Glutamatergic neuron (in vitro differentiated cells): Measurements from ENCODE around the gene TRIM72. TPM values are rescaled to one million over a fixed set of nuclear protein-coding genes. Genes with fewer than 3 reads are reported as not detected.

Source experiments
- DNase-seq: peaks from one replicate; pipeline ENCODE4 v3.0.0; 2022
- H3K27ac Mint-ChIP-seq: one replicate; pipeline ENCODE4 v1.8.0; 2020; ENCODE audit warnings: mild to moderate bottlenecking, mixed read lengths, inconsistent platforms; ENCODE audit not compliant: unreplicated experiment
- H3K27me3 Mint-ChIP-seq: one replicate; pipeline ENCODE4 v1.8.0; 2020; ENCODE audit warnings: mild to moderate bottlenecking, moderate library complexity, mixed read lengths, inconsistent platforms; ENCODE audit not compliant: unreplicated experiment
- H3K36me3 Mint-ChIP-seq: one replicate; pipeline ENCODE4 v1.8.0; 2020; ENCODE audit warnings: mild to moderate bottlenecking, mixed read lengths, inconsistent platforms; ENCODE audit not compliant: unreplicated experiment
- H3K4me1 Mint-ChIP-seq: one replicate; pipeline ENCODE4 v1.8.0; 2020; ENCODE audit warnings: mild to moderate bottlenecking, low read depth, mixed read lengths, inconsistent platforms; ENCODE audit not compliant: unreplicated experiment
- H3K4me3 Mint-ChIP-seq: one replicate; pipeline ENCODE4 v1.8.0; 2020; ENCODE audit warnings: mild to moderate bottlenecking, mixed read lengths, inconsistent platforms; ENCODE audit not compliant: unreplicated experiment
- H3K9me3 Mint-ChIP-seq: one replicate; pipeline ENCODE4 v1.8.0; 2020; ENCODE audit warnings: mild to moderate bottlenecking, moderate library complexity, mixed read lengths, inconsistent platforms; ENCODE audit not compliant: unreplicated experiment
- total RNA-seq: library from RNA; stranded (reverse); fragmentation: NEBNext Ultra II Directional; extraction: Animal tissue kit (Norgen Biotek cat#: 25700); gene quantifications from one replicate; pipeline ENCODE4 v1.2.1, GENCODE V29; 2021; ENCODE audit not compliant: unreplicated experiment
- TF ChIP-seq, protein P1 (sequence below): fragments of 200-600 bp; sonication (generic); IDR thresholded peaks from one replicate; pipeline ENCODE4 v1.5.0; 2021; ENCODE audit not compliant: partially characterized antibody, unreplicated experiment

The TRIM72 gene
- total RNA-seq, 1 donor from 2014 or later: 0.10 TPM

- peaks cover 18% of the 10 kb centered on the region for H3K9me3 Mint-ChIP-seq
- peaks cover 17% of the 10 kb centered on the region for H3K4me1 Mint-ChIP-seq
- H3K27ac Mint-ChIP-seq: peak overlapping the region; percentile 89
- peaks cover 4% of the 10 kb centered on the region for H3K36me3 Mint-ChIP-seq
- DNase-seq: peak; percentile 48
- H3K4me3 Mint-ChIP-seq: peak overlapping the region; percentile 94
- peaks cover 22% of the 10 kb centered on the region for H3K27me3 Mint-ChIP-seq
- TF ChIP-seq, protein P1, sequence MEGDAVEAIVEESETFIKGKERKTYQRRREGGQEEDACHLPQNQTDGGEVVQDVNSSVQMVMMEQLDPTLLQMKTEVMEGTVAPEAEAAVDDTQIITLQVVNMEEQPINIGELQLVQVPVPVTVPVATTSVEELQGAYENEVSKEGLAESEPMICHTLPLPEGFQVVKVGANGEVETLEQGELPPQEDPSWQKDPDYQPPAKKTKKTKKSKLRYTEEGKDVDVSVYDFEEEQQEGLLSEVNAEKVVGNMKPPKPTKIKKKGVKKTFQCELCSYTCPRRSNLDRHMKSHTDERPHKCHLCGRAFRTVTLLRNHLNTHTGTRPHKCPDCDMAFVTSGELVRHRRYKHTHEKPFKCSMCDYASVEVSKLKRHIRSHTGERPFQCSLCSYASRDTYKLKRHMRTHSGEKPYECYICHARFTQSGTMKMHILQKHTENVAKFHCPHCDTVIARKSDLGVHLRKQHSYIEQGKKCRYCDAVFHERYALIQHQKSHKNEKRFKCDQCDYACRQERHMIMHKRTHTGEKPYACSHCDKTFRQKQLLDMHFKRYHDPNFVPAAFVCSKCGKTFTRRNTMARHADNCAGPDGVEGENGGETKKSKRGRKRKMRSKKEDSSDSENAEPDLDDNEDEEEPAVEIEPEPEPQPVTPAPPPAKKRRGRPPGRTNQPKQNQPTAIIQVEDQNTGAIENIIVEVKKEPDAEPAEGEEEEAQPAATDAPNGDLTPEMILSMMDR: no peak
Observed at GRCh38 chr16:31179219-31179746, 34.6 kb upstream of the TRIM72 start.

DNA sequence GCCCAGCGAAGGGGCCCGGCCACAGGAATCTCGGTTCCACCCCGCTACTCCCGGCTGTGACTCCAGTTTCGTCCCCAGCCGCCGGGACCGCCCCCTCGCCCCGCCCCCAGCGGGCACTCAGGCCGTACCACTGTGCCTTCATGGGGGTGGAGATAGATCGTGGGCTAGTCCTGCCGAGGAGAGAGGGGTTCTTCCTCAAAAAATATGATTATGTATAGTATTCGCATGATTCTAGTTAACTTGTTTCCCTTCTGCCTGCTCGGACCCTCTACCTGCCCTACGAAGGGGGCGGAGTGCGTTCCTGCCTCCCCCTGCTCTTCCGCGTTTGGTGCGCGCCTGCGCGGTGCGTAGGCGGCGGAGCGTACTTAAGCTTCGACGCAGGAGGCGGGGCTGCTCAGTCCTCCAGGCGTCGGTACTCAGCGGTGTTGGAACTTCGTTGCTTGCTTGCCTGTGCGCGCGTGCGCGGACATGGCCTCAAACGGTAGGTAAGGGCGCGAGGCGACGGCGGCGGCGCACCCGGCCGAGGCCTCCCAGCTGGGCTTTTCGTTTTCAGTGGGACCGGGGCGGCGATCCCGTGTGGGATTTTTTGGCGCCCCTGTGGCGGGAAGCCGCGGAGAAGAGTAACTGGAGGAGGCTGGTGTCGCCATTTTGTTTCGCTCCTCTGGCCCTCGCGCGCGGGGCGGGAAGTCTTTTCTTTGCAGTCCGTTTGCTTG, 34.0 kb upstream of the TRIM72 start, which contains the start of gene FUS:
Gene FUS (plus strand): TSS at position 393 of the 713 bp plus-strand sequence. CDS start 76 bp downstream, at position 469.
- H3K4me3 Mint-ChIP-seq: peak within 1 kb of the TSS; percentile 99
- peaks cover 18% of the 10 kb centered on the region for H3K9me3 Mint-ChIP-seq
- peaks cover 20% of the 10 kb centered on the region for H3K27me3 Mint-ChIP-seq
- peaks cover 4% of the 10 kb centered on the region for H3K36me3 Mint-ChIP-seq
- H3K27ac Mint-ChIP-seq: peak within 1 kb of the TSS; percentile 99
- H3K4me1 Mint-ChIP-seq: peaks cover 17% of the 10 kb centered on the region
- peak; percentile 89 for DNase-seq
- TF ChIP-seq, protein P1: no peak

DNA sequence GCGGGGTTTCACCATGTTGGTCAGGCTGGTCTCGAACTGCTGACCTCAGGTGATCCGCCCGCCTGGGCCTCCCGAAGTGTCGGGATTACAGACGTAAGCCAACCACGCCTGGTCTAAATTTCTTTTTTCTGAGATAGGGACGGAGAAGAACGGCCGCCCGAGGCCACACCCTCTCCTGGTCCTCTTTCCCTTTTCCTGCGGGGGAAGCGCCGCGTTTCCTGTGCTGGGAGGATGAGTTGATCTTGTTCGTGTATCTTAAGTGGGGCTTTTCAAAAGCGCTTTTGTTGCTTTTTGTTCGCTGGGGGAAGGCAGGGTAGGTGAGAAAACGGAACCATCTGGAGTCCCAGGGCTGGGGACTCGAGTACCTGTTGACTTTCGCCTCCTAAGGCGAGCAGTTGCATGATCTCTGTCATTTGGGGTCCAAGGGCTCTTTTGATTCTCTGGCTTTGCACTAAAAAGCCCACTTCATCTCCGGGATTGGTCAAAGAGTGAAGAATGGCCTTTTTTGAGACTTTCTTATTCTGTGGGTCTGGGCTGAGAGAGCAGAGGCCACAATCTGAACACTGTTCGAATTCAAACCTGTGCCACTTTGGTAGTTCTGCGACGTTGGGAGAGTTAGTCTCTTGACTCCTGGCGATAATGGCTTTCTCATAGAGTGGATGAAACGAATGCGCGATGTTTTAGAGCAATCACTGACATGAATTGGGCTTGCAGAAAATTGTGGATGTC, 32.7 kb upstream of the TRIM72 start:
- H3K27ac Mint-ChIP-seq: peak overlapping the region; percentile 88
- H3K4me1 Mint-ChIP-seq: peaks cover 17% of the 10 kb centered on the region
- TF ChIP-seq, protein P1: no peak
- H3K36me3 Mint-ChIP-seq: peaks cover 4% of the 10 kb centered on the region
- peaks cover 18% of the 10 kb centered on the region for H3K9me3 Mint-ChIP-seq
- peaks cover 20% of the 10 kb centered on the region for H3K27me3 Mint-ChIP-seq
- DNase-seq: peak; percentile 22
- peak overlapping the region; percentile 99 for H3K4me3 Mint-ChIP-seq

- TF ChIP-seq, protein P1: no peak
- Mint-ChIP-seq H3K27me3 (peaks cover 16% of the 10 kb centered on the region), H3K4me3 (peak overlapping the region; percentile 99), H3K4me1 (peaks cover 17% of the 10 kb centered on the region), H3K9me3 (peaks cover 18% of the 10 kb centered on the region), H3K36me3 (peaks cover 4% of the 10 kb centered on the region), H3K27ac (peak overlapping the region; percentile 17)
- DNase-seq: no peak
Observed at GRCh38 chr16:31182391-31182790, 31.5 kb upstream of the TRIM72 start.
